K562 (cell line): ENCODE results near the gene BLCAP. TPM values are rescaled to one million over a fixed set of nuclear protein-coding genes. Genes with fewer than 3 reads are reported as not detected.

Source experiments
- ATAC-seq: fragments of 200-7000 bp; cut with Tn5 transposase; 3 replicates; pipeline ENCODE4 v1.9.1; 2020; ENCODE audit warnings: moderate library complexity
- BruUV-seq: library from RNA; stranded (reverse); fragments of 400-500 nt; replicated peaks from 2 replicates; lab custom pipeline; 2021; lab: Mats Ljungman, UMichigan
- CTCF ChIA-PET: fragments of 300-600 bp; formaldehyde crosslinking; extraction: SDS; loops from one replicate; lab custom pipeline; 2021; ENCODE audit warnings: low intra/inter-chr PET ratio; lab: Yijun Ruan, JAX
- POLR2A ChIA-PET: fragments of 300-600, 350-650 bp; sonication (Branson Sonifier 250); formaldehyde crosslinking; extraction: SDS; loops from one replicate; lab custom pipeline; 2021; ENCODE audit warnings: antibody characterized with exemption, inconsistent platforms; lab: Yijun Ruan, JAX
- DNase-seq, 4 experiments: peaks; one replicate each; pipeline versions ENCODE4 v3.0.0 to v3.0.0-alpha.2; 2011 to 2018; ENCODE audit warnings: low spot score in 3 of 4, mixed read lengths in 3 of 4; ENCODE audit errors: extremely low read depth in 1 of 4
- FAIRE-seq: peaks from 2 replicates; lab custom pipeline; 2011; peaks lifted over from hg19 to GRCh38; lab: Jason Lieb, UNC
- H2AFZ ChIP-seq: 2 replicates; pipeline ENCODE4 v1.6.0; 2011; ENCODE audit warnings: low read depth, low read length, control low read depth, inconsistent platforms
- H3K27ac ChIP-seq: fragments of 200-600 bp; 3 replicates; pipeline ENCODE4 v1.8.0; 2011; ENCODE audit warnings: low read depth, mild to moderate bottlenecking, control low read depth, inconsistent platforms, low read length, moderate library complexity, mixed read lengths; ENCODE audit errors: extremely low read depth
- H3K27me3 ChIP-seq, 2 experiments: fragments of 300-600 bp in 1 of 2; 2 replicates in 1 of 2; 3 replicates in 1 of 2; pipeline versions ENCODE4 v1.6.0 to v1.8.0; 2011; ENCODE audit warnings: inconsistent platforms in 2 of 2, low read length in 2 of 2, mild to moderate bottlenecking in 1 of 2, mixed read lengths in 1 of 2, moderate library complexity in 1 of 2; ENCODE audit not compliant: control insufficient read depth in 2 of 2, insufficient read depth in 2 of 2
- H3K36me3 ChIP-seq: fragments of 300-600 bp; 3 replicates; pipeline ENCODE4 v1.8.0; 2011; ENCODE audit warnings: mild to moderate bottlenecking, low read length, inconsistent platforms; ENCODE audit not compliant: control insufficient read depth, insufficient read depth
- H3K4me1 ChIP-seq, 2 experiments: fragments of 200-600 bp in 1 of 2; replicated peaks in 1 of 2; 2 replicates in 1 of 2; 3 replicates in 1 of 2; pipeline versions ENCODE4 v1.5.1 to v1.8.0; 2011; ENCODE audit warnings: inconsistent platforms in 2 of 2, low read length in 2 of 2, mild to moderate bottlenecking in 1 of 2, mixed read lengths in 1 of 2, moderate library complexity in 1 of 2; ENCODE audit not compliant: control insufficient read depth in 2 of 2, insufficient read depth in 2 of 2
- H3K4me2 ChIP-seq: 2 replicates; pipeline ENCODE4 v1.6.1; 2011; ENCODE audit warnings: low read length, control low read depth, inconsistent platforms, mixed read lengths; ENCODE audit not compliant: insufficient read depth
- H3K4me3 ChIP-seq: fragments of 200-600 bp; sonication (generic), shearing (Covaris generic); 2 replicates; pipeline ENCODE4 v1.5.1; 2016; ENCODE audit warnings: control low read depth, inconsistent platforms
- H3K79me2 ChIP-seq: fragments of 200-600 bp; 3 replicates; pipeline ENCODE4 v1.8.0; 2011; ENCODE audit warnings: low read length, inconsistent platforms; ENCODE audit not compliant: control insufficient read depth, insufficient read depth
- H3K9ac ChIP-seq, 2 experiments: 2 replicates each; pipeline versions ENCODE4 v1.6.0 to v1.6.1; 2011; ENCODE audit warnings: low read depth in 2 of 2, low read length in 2 of 2, control low read depth in 1 of 2, inconsistent platforms in 1 of 2, mild to moderate bottlenecking in 1 of 2, mixed read lengths in 1 of 2; ENCODE audit not compliant: insufficient read depth in 1 of 2
- H3K9me1 ChIP-seq: one replicate; pipeline ENCODE4 v1.6.0; 2011; ENCODE audit warnings: inconsistent platforms, mild to moderate bottlenecking, low read length, moderate library complexity; ENCODE audit not compliant: control insufficient read depth, insufficient read depth
- H3K9me3 ChIP-seq: replicated peaks from 2 replicates; pipeline ENCODE4 v1.5.1; 2011; ENCODE audit warnings: low read depth, low read length, inconsistent platforms; ENCODE audit not compliant: control insufficient read depth, insufficient read depth
- H4K20me1 ChIP-seq: replicated peaks from 2 replicates; pipeline ENCODE4 v1.6.1; 2011; ENCODE audit warnings: low read length, inconsistent platforms, mixed read lengths; ENCODE audit not compliant: control insufficient read depth, insufficient read depth
- DACH1 ChIP-seq: fragments of 450-650 bp; IDR thresholded peaks from 2 replicates; pipeline ENCODE4 v1.6.1; 2018; ENCODE audit not compliant: partially characterized antibody
- E2F1 ChIP-seq: sonication (generic); formaldehyde crosslinking; IDR thresholded peaks from 2 replicates; pipeline ENCODE4 v1.8.1; 2023; ENCODE audit warnings: mild to moderate bottlenecking, missing genetic modification reagents, moderate library complexity
- ELK1 ChIP-seq: sonication (generic); formaldehyde crosslinking; IDR thresholded peaks from 2 replicates; pipeline ENCODE4 v1.8.1; 2022; ENCODE audit warnings: missing genetic modification reagents
- FOXK1 ChIP-seq: sonication (generic); formaldehyde crosslinking; IDR thresholded peaks from 2 replicates; pipeline ENCODE4 v1.8.0; 2022; ENCODE audit warnings: missing genetic modification reagents, mild to moderate bottlenecking, borderline replicate concordance
- ILF3 ChIP-seq: fragments of 450-650 bp; IDR thresholded peaks from 2 replicates; pipeline ENCODE4 v1.6.1; 2018; ENCODE audit warnings: antibody characterized with exemption, mild to moderate bottlenecking, moderate library complexity, borderline replicate concordance
- KLF1 ChIP-seq: fragments of 450-650 bp; IDR thresholded peaks from 2 replicates; pipeline ENCODE4 v1.6.1; 2016; ENCODE audit warnings: missing genetic modification characterization, missing compliant biosample characterization
- MLX ChIP-seq, 2 experiments: fragments of 450-650 bp in 1 of 2; sonication (generic) in 1 of 2; formaldehyde crosslinking; conservative IDR thresholded peaks; 2 replicates each; pipeline versions ENCODE4 v1.4.0 to v1.8.1; 2020 to 2022; ENCODE audit warnings: mild to moderate bottlenecking in 1 of 2, missing genetic modification reagents in 1 of 2
- POLR2H ChIP-seq: IDR thresholded peaks from 2 replicates; pipeline ENCODE4 v1.6.1; 2016; ENCODE audit warnings: missing genetic modification characterization, low read depth, mild to moderate bottlenecking, control low read depth, missing compliant biosample characterization, moderate library complexity
- PTTG1 ChIP-seq: fragments of 450-650 bp; IDR thresholded peaks from 2 replicates; pipeline ENCODE4 v1.6.1; 2016; ENCODE audit warnings: low read depth, mild to moderate bottlenecking, missing genetic modification characterization, missing compliant biosample characterization
- RAD21 ChIP-seq, 2 experiments: fragments of 250-450 bp in 1 of 2; fragments of 450-650 bp in 1 of 2; sonication (Bioruptor Pico) in 1 of 2; formaldehyde crosslinking in 1 of 2; IDR thresholded peaks in 1 of 2; conservative IDR thresholded peaks in 1 of 2; 2 replicates each; pipeline versions ENCODE4 v1.4.0 to v1.8.0; 2020 to 2022; ENCODE audit warnings: mild to moderate bottlenecking in 2 of 2, moderate library complexity in 1 of 2
- SMARCA4 ChIP-seq: fragments of 450-650 bp; IDR thresholded peaks from 2 replicates; pipeline ENCODE4 v1.6.1; 2016
- SMARCA5 ChIP-seq: fragments of 450-650 bp; IDR thresholded peaks from 2 replicates; pipeline ENCODE4 v1.6.1; 2016
- SRSF1 ChIP-seq: fragments of 200-400 bp; formaldehyde crosslinking; IDR thresholded peaks from 2 replicates; pipeline ENCODE4 v1.6.1; 2017; ENCODE audit warnings: mild to moderate bottlenecking, low read depth, low read length, moderate library complexity
- TEAD2 ChIP-seq: fragments of 450-650 bp; IDR thresholded peaks from 2 replicates; pipeline ENCODE4 v1.6.1; 2016; ENCODE audit warnings: missing genetic modification characterization, control low read depth, missing compliant biosample characterization
- ZNF3 ChIP-seq: fragments of 250-450 bp; sonication (Bioruptor Pico); IDR thresholded peaks from 2 replicates; pipeline ENCODE4 v1.5.0; 2021; ENCODE audit warnings: mild to moderate bottlenecking, moderate library complexity
- ZNF668 ChIP-seq: fragments of 250-450 bp; sonication (Bioruptor Pico); IDR thresholded peaks from 2 replicates; pipeline ENCODE4 v1.8.0; 2022; ENCODE audit warnings: mild to moderate bottlenecking, inconsistent platforms
- WGBS: fragments of 100-300 bp; shearing (Covaris generic); methylation state at CpG from one replicate; pipeline ENCODE4 v1.1.6; 2016; ENCODE audit warnings: low coverage, mixed read lengths; ENCODE audit not compliant: insufficient coverage; ENCODE audit errors: missing lambda C conversion rate; 5-methylcytosine and 5-hydroxymethylcytosine counted together
- in situ Hi-C: fragments of 300-500 bp; cut with MboI; formaldehyde crosslinking; loops from 4 replicates; pipeline ENCODE4 v1.15.0; 2018; ENCODE audit warnings: inconsistent platforms, mixed read lengths
- intact Hi-C: fragments of 100-400 bp; cut with micrococcal nuclease; formaldehyde crosslinking; loops from 2 replicates; pipeline ENCODE4 v1.14.2; 2022
- polyA plus RNA-seq, 8 experiments: library from polyadenylated mRNA; depleted of rRNA in 4 of 8; stranded (reverse) in 5 of 8; unstranded in 3 of 8; fragments of >200 nt; fragmentation: Nextera tagmentation in 2 of 8; fragmentation: Illumina TruSeq in 1 of 8; extraction: Ambion mirVana in 2 of 8; extraction: Trizol in 1 of 8; gene quantifications; 2 replicates each; pipeline versions ENCODE4 v1.2.1 to v1.2.3, GENCODE V29; 2011 to 2014; ENCODE audit warnings: inconsistent platforms in 1 of 8, missing spikeins in 1 of 8
- total RNA-seq, 7 experiments: library from RNA; depleted of rRNA in 6 of 7; stranded (reverse); fragments of >200 nt in 6 of 7; fragmentation: Illumina TruSeq in 2 of 7; extraction: Trizol in 2 of 7; gene quantifications; 2 replicates each; pipeline versions ENCODE4 v1.2.1 to v1.2.3, GENCODE V29; 2011 to 2021; ENCODE audit warnings: low replicate concordance in 1 of 7
- TF ChIP-seq, protein P1 (sequence below): conservative IDR thresholded peaks from 2 replicates; pipeline ENCODE4 v1.6.1; 2011; ENCODE audit warnings: low read depth, mild to moderate bottlenecking, low read length; ENCODE audit not compliant: control insufficient read depth

The BLCAP gene
- total and polyA plus RNA-seq, 9 of the 15 experiments (the other 6 are each of a cell fraction or from before 2014, with no cell fraction given) = 16.9 to 41.5 (median 27.6) TPM

DNA sequence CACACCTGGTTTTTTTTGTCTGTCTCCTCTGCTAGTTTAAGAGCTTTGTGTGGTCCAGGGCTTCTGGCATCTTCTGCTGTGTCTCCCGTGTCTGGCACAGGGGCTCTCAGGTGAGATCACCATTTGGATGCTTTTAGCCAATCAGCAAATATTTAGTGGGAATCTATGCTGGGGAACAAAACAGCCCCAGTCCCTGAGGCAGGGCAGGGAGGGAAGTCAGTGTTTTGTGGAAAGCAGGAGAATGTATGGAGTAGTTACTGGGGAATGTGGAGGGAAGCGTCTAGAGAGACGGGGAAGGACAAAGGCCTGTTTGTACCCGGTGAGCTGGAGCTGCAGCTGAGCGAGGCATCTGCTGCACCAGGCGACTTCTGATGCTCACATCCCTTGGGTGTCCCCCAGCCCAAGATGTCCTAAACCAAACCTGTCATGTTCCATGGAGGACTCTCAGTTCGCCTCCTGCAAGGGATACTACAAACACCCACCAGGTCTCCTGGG, 55.9 kb downstream of the BLCAP start:
- Histone ChIP-seq H3K4me1 (no peaks in the 10 kb centered on the region), H3K9me1 (no peaks in the 10 kb centered on the region), H3K79me2 (no peaks in the 10 kb centered on the region), H3K9me3 (no peaks in the 10 kb centered on the region), H3K36me3 (no peaks in the 10 kb centered on the region), H3K27ac (no peak overlapping the region), H2AFZ (no peak overlapping the region), H3K4me3 (no peak overlapping the region), H3K27me3 (peaks cover 20 to 54% of the 10 kb centered on the region in 2 experiments; a peak in 4 of 5 replicates), H4K20me1 (no peaks in the 10 kb centered on the region; the same call in 1 of the 2 replicates), H3K4me2 (no peak overlapping the region), H3K9ac (no peak overlapping the region)
- ChIA-PET CTCF (no interaction called here), POLR2A (no interaction called here)
- ATAC-seq (no peak), FAIRE-seq (no peak), DNase-seq (no peak)
- in situ Hi-C loops = no loop called here
- TF ChIP-seq SRSF1 (no peak), ILF3 (no peak), E2F1 (CRISPR knock-in tag) (no peak), SMARCA4 (no peak), DACH1 (no peak), KLF1 (no peak), TEAD2 (tag) (no peak), ZNF3 (CRISPR knock-in tag) (no peak), PTTG1 (no peak), ZNF668 (CRISPR knock-in tag) (no peak), ELK1 (CRISPR knock-in tag) (no peak), RAD21 (CRISPR knock-in tag; conservative IDR thresholded peaks at IDR 0.05 in 1 of 2, IDR thresholded peaks at IDR 0.05 in 1 of 2) (no peak), FOXK1 (CRISPR knock-in tag) (no peak), SMARCA5 (no peak), POLR2H (no peak), MLX (CRISPR knock-in tag; conservative IDR thresholded peaks at IDR 0.05) (no peak)
- TF ChIP-seq, protein P1, sequence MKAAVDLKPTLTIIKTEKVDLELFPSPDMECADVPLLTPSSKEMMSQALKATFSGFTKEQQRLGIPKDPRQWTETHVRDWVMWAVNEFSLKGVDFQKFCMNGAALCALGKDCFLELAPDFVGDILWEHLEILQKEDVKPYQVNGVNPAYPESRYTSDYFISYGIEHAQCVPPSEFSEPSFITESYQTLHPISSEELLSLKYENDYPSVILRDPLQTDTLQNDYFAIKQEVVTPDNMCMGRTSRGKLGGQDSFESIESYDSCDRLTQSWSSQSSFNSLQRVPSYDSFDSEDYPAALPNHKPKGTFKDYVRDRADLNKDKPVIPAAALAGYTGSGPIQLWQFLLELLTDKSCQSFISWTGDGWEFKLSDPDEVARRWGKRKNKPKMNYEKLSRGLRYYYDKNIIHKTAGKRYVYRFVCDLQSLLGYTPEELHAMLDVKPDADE = no peak
- 2% methylated on average over 7 of the region's 7 CpGs for WGBS
- BruUV-seq = no TSS peak
- intact Hi-C loops = no loop called here
